HG03575 (cell line): ENCODE data around the gene CYTIP.

Experiments
- ATAC-seq: cut with Tn5 transposase; IDR thresholded peaks from one replicate; pipeline ENCODE4 v1.9.1; 2021; ENCODE audit not compliant: unreplicated experiment, insufficient number of reproducible peaks, low FRiP score; ENCODE audit errors: extremely low read depth

The CYTIP gene

GRCh38 chr2:157443795-157444640 lies at the start of gene CYTIP:
CYTIP (minus strand) TSS chr2:157444089; CDS start chr2:157444020, 69 bp downstream.
- peak; percentile 39 for ATAC-seq

- no peak for ATAC-seq
Observed at GRCh38 chr2:157492189-157492773, 48.4 kb upstream of the CYTIP start.

GRCh38 chr2:157489983-157490382 lies 46.1 kb upstream of the CYTIP start:
- ATAC-seq, result no peak

- ATAC-seq, result no peak
Observed at GRCh38 chr2:157488877-157489276, 45.0 kb upstream of the CYTIP start.

- no peak for ATAC-seq
Observed at GRCh38 chr2:157487747-157488146, 43.9 kb upstream of the CYTIP start.

- no peak for ATAC-seq
Observed at GRCh38 chr2:157487271-157487610, 43.4 kb upstream of the CYTIP start.

- no peak for ATAC-seq
Observed at GRCh38 chr2:157486596-157487270, 42.8 kb upstream of the CYTIP start.

GRCh38 chr2:157480182-157480961 lies 36.5 kb upstream of the CYTIP start:
- peak; percentile 46 for ATAC-seq

GRCh38 chr2:157479081-157480027 lies 35.5 kb upstream of the CYTIP start:
- ATAC-seq, result peak; percentile 30

- no peak for ATAC-seq
Observed at GRCh38 chr2:157477919-157478318, 34.0 kb upstream of the CYTIP start.

- ATAC-seq, result no peak
Observed at GRCh38 chr2:157476953-157477709, 33.2 kb upstream of the CYTIP start.

- ATAC-seq, result no peak
Observed at GRCh38 chr2:157475722-157476390, 32.0 kb upstream of the CYTIP start.

- no peak for ATAC-seq
Observed at GRCh38 chr2:157473581-157473980, 29.7 kb upstream of the CYTIP start.

GRCh38 chr2:157471078-157471477 lies 27.2 kb upstream of the CYTIP start:
- ATAC-seq, result no peak

GRCh38 chr2:157470321-157470720 lies 26.4 kb upstream of the CYTIP start:
- peak; percentile 38 for ATAC-seq

- ATAC-seq, result no peak
Observed at GRCh38 chr2:157469726-157470125, 25.8 kb upstream of the CYTIP start.
